Esophagus muscularis mucosa (tissue), 4 donors: ENCODE results near the gene TRAF1. TPM values are rescaled to one million over a fixed set of nuclear protein-coding genes. Genes with fewer than 3 reads are reported as not detected.
A peak's percentile ranks its signal among the peaks of the same experiment; 100 is the strongest.

Experiments used
- DNase-seq: peaks from one replicate; pipeline ENCODE4 v3.0.0-alpha.2; 2017; ENCODE audit errors: extremely low spot score
- H3K27ac ChIP-seq, 4 donors: fragments of 200-600 bp; sonication (generic); replicated peaks in 1 of 4; 1 replicate in 3 of 4; 2 replicates in 1 of 4; pipeline ENCODE4 v1.5.1; 2016 to 2019; ENCODE audit warnings: mild to moderate bottlenecking in 1 of 4
- H3K27me3 ChIP-seq, 4 donors: fragments of 200-600 bp; sonication (generic); one replicate each; pipeline versions ENCODE4 v1.5.1 to v1.6.0; 2016 to 2019
- H3K36me3 ChIP-seq, 4 donors: fragments of 200-600 bp; sonication (generic); one replicate each; pipeline ENCODE4 v1.5.1; 2016 to 2019
- H3K4me1 ChIP-seq, 4 donors: fragments of 200-600 bp; sonication (generic); one replicate each; pipeline ENCODE4 v1.5.1; 2016 to 2019
- H3K4me3 ChIP-seq, 4 donors: fragments of 200-600 bp; sonication (generic); 1 replicate in 2 of 4; 2 replicates in 2 of 4; pipeline ENCODE4 v1.5.1; 2016 to 2019; ENCODE audit warnings: mild to moderate bottlenecking in 4 of 4, moderate library complexity in 1 of 4
- H3K9me3 ChIP-seq, 4 donors: fragments of 200-600 bp; sonication (generic); 1 replicate in 3 of 4; 2 replicates in 1 of 4; pipeline ENCODE4 v1.5.1; 2016 to 2019
- EP300 ChIP-seq: sonication (generic); formaldehyde crosslinking; IDR thresholded peaks from one replicate; pipeline ENCODE4 v1.6.1; 2017; ENCODE audit warnings: antibody characterized with exemption
- POLR2A ChIP-seq: fragments of 450-650 bp; IDR thresholded peaks from one replicate; pipeline ENCODE4 v1.6.1; 2017; ENCODE audit warnings: antibody characterized with exemption, moderate library complexity, mild to moderate bottlenecking, low read depth
- POLR2AphosphoS5 ChIP-seq, 2 donors: sonication (generic); formaldehyde crosslinking; IDR thresholded peaks; one replicate each; pipeline ENCODE4 v1.6.1; 2017; ENCODE audit warnings: antibody characterized with exemption in 2 of 2
- WGBS: methylation state at CpG from one replicate; pipeline ENCODE4 v1.1.5; 2018; 5-methylcytosine and 5-hydroxymethylcytosine counted together
- intact Hi-C: fragments of 100-400 bp; cut with DNase I; formaldehyde crosslinking; loops from one replicate; pipeline ENCODE4 v1.15.1; 2023
- total RNA-seq, 4 donors: library from RNA; depleted of rRNA; stranded (reverse); fragments of >200 nt; gene quantifications; one replicate each; pipeline versions ENCODE4 v1.1.0 to v1.2.1, GENCODE V29; 2016
- TF ChIP-seq, protein P1 (sequence below), 3 experiments: fragments of 200-600 bp in 2 of 3; fragments of 450-650 bp in 1 of 3; sonication (generic) in 2 of 3; IDR thresholded peaks; one replicate each; pipeline ENCODE4 v1.5.1; 2017 to 2019; ENCODE audit warnings: antibody characterized with exemption in 3 of 3, mild to moderate bottlenecking in 2 of 3, moderate library complexity in 1 of 3

TRAF1 gene
- total RNA-seq, 4 donors from 2014 or later = 4.0 to 7.4 (median 5.5) TPM

DNA sequence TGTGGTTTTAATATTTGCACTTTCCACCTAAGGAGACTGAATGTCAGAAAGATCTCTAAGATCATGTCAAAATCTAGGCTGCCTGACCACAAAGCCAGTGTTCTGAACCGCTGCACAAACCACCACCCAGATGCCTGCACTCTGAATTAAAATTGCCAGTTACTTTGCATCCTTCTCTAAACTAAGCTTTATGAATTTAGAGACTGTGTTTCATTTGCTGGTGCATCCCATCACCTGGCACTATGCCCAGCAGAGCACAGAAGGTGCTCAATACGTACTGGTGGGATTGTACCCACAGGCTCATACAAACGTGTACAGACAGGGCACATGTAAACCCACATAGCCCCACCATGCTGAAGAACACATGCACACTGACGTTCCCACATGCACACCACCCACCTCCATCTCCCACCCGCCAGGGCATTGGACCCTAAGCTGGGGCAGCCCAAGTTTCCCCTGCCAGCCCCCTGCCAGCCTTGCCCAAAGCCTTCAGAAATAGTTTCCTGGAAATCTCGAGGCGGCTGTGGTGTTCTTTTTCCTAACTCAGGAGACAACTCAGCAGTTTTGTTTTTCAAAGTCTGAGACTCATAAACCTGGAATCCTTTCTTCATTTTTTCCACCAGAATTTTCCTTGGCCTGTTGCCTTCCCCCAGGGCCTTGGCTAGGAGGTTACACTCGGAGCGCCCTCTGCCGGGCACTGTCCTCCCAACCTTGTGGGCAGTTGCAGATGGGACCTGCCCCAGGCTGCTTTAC, 9.6 kb upstream of the TRAF1 start:
- intact Hi-C loops = loop anchor here (2.0 kb wide), 1 partner anchor 67 kb away; no protein-coding TSS in a partner anchor
- H3K9me3 ChIP-seq = no peaks in the 10 kb centered on the region
- 6% methylated on average over 9 of the region's 10 CpGs for WGBS
- no peak for TF ChIP-seq EP300
- TF ChIP-seq, protein P1, sequence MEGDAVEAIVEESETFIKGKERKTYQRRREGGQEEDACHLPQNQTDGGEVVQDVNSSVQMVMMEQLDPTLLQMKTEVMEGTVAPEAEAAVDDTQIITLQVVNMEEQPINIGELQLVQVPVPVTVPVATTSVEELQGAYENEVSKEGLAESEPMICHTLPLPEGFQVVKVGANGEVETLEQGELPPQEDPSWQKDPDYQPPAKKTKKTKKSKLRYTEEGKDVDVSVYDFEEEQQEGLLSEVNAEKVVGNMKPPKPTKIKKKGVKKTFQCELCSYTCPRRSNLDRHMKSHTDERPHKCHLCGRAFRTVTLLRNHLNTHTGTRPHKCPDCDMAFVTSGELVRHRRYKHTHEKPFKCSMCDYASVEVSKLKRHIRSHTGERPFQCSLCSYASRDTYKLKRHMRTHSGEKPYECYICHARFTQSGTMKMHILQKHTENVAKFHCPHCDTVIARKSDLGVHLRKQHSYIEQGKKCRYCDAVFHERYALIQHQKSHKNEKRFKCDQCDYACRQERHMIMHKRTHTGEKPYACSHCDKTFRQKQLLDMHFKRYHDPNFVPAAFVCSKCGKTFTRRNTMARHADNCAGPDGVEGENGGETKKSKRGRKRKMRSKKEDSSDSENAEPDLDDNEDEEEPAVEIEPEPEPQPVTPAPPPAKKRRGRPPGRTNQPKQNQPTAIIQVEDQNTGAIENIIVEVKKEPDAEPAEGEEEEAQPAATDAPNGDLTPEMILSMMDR (IDR thresholded peaks at IDR 0.05) = peak; percentile 91 to 95 (median 95)
- no peak for TF ChIP-seq POLR2A
- TF ChIP-seq POLR2AphosphoS5 (IDR thresholded peaks at IDR 0.05) = peak; percentile 87 to 91
- H3K27me3 ChIP-seq = no peaks in the 10 kb centered on the region
- peaks cover 40 to 90% (median 76%) of the 10 kb centered on the region in 4 donors for H3K4me1 ChIP-seq
- H3K27ac ChIP-seq = peak overlapping the region; percentile 87 to 91 (median 90)
- DNase-seq = peak; percentile 99
- no peaks in the 10 kb centered on the region for H3K36me3 ChIP-seq
- peak overlapping the region; percentile 32 to 44 (median 37) for H3K4me3 ChIP-seq

DNA sequence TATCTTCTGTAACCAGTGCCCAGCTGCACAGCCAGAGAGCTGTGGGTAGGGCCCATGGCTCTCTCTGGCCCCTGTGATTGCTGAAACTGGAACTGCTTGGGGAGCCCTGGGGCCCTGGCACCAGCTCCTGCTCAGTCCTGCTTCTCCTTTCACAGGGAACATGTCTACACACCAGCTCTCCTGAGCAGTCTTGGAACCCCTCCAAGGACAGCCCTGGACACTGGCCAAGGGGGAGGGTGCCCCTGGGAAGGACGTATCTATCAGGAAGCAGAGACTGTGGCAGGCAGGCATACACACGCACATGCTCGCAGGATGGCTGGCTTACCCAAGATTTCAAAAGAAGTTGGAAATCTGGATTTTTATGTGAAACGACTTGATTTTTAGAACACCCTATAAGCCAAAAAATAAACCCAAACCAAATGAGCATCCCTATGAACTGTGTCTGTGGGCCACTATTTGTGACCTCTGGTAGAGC, 8.8 kb upstream of the TRAF1 start:
- H3K4me1 ChIP-seq = peaks cover 43 to 87% (median 74%) of the 10 kb centered on the region in 4 donors
- intact Hi-C loops = no loop called here
- H3K36me3 ChIP-seq = no peaks in the 10 kb centered on the region

DNA sequence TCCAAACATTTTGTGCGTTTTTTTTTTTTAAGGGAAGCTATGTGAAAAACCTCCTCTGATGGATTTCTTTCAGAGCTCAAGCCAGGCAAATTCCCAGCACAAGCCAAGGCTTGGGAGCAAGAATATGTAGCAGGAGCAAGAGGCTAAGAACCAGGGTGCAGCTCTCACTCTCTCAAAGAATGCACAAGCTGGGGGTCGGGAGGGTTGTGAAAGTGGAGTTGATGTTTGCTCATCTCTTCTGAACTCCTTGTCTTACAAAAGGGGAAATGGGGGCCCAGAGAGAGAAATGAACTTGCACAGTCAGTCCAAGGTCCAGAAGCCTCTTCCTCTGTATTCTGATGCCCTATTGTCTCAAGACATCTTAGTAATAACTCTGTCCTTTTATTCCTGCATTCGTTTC, 7.7 kb upstream of the TRAF1 start:
- no peak for DNase-seq
- TF ChIP-seq POLR2A (no peak), EP300 (no peak), POLR2AphosphoS5 (IDR thresholded peaks at IDR 0.05) (no peak)
- TF ChIP-seq, protein P1 (IDR thresholded peaks at IDR 0.05) = no peak
- intact Hi-C loops = no loop called here
- no peaks in the 10 kb centered on the region for H3K27me3 ChIP-seq
- peaks cover 47 to 89% (median 77%) of the 10 kb centered on the region in 4 donors for H3K4me1 ChIP-seq
- no peaks in the 10 kb centered on the region for H3K36me3 ChIP-seq
- no peak overlapping the region for H3K4me3 ChIP-seq
- WGBS = 24% methylated on average over 3 of the region's 3 CpGs
- peak overlapping the region; percentile 87 to 91 (median 90) for H3K27ac ChIP-seq
- no peaks in the 10 kb centered on the region for H3K9me3 ChIP-seq

More for the DNA sequence above, 8.8 kb upstream of the TRAF1 start:
- TF ChIP-seq, protein P1 (IDR thresholded peaks at IDR 0.05) = no peak
- TF ChIP-seq POLR2AphosphoS5 (IDR thresholded peaks at IDR 0.05) (peak; percentile 88 to 91), POLR2A (no peak)
- Histone ChIP-seq H3K27ac (peak overlapping the region; percentile 87 to 91 (median 90)), H3K9me3 (no peaks in the 10 kb centered on the region), H3K4me3 (peak overlapping the region in 1 of 4 donors; percentile 37), H3K27me3 (no peaks in the 10 kb centered on the region)
- 9% methylated on average over 4 of the region's 4 CpGs for WGBS
- peak; percentile 99 for DNase-seq

DNA sequence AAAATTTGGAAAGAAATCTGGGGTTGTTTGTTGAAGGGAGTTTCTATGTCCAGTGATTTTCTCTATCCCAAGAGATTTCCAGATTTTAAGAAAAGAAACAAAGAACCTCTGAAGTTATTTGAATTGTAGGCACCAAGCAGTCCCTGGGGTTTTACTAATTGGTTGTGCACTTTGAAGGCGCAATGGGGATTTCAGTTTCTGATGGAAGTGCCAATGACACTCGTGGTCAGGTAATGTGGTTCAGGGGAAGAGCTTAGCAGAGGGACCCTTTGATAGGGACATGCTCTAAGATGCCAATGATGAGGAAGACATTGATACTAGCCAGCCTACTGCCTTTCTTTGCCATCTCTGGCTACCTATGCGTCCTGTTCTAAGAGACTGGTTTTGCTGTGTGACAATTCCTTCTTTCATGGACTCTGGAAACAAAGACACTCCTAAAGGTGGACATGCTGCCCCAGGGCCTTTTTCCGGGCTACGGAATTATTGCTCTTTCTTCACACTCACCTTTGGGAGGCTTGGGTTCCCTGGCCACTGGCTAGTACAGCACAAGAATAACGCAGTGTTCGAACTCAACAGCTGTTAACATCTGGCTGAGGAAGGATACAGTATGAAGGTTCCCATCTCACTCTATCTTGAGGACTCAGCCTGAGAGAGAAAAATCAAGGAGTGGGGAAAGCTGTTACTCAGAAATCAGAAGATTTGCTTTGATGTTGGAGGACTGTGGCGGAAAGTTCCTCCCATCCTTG, 6.9 kb upstream of the TRAF1 start:
- intact Hi-C loops = no loop called here
- Histone ChIP-seq H3K4me3 (no peak overlapping the region), H3K27ac (peak overlapping the region; percentile 87 to 91 (median 90)), H3K4me1 (peaks cover 54 to 89% (median 80%) of the 10 kb centered on the region in 4 donors), H3K36me3 (no peaks in the 10 kb centered on the region), H3K27me3 (no peaks in the 10 kb centered on the region), H3K9me3 (no peaks in the 10 kb centered on the region)
- DNase-seq = no peak
- 85% methylated on average over 8 of the region's 8 CpGs for WGBS
- no peak for TF ChIP-seq EP300
- TF ChIP-seq, protein P1 (IDR thresholded peaks at IDR 0.05) = no peak
- TF ChIP-seq POLR2AphosphoS5 (IDR thresholded peaks at IDR 0.05) = no peak
- no peak for TF ChIP-seq POLR2A
